Skeletal muscle tissue (tissue), 4 donors: ENCODE results near the gene CDK5R2. TPM values are rescaled to one million over a fixed set of nuclear protein-coding genes. Genes with fewer than 3 reads are reported as not detected.

Source experiments
- H3K27ac ChIP-seq: one replicate; pipeline ENCODE4 v1.7.0; 2013; ENCODE audit warnings: mild to moderate bottlenecking, low read depth, low read length, inconsistent platforms
- H3K27me3 ChIP-seq, 3 donors: one replicate each; pipeline ENCODE4 v1.7.0; 2013; ENCODE audit warnings: low read length in 3 of 3; ENCODE audit not compliant: control insufficient read depth in 3 of 3, insufficient read depth in 3 of 3
- H3K36me3 ChIP-seq, 3 donors: one replicate each; pipeline ENCODE4 v1.7.0; 2013; ENCODE audit warnings: low read length in 3 of 3; ENCODE audit not compliant: control insufficient read depth in 3 of 3, insufficient read depth in 3 of 3
- H3K4me1 ChIP-seq, 3 donors: one replicate each; pipeline ENCODE4 v1.7.0; 2013; ENCODE audit warnings: low read length in 3 of 3, mild to moderate bottlenecking in 3 of 3; ENCODE audit not compliant: control insufficient read depth in 3 of 3, insufficient read depth in 3 of 3
- H3K4me3 ChIP-seq, 3 donors: one replicate each; pipeline ENCODE4 v1.7.0; 2013; ENCODE audit warnings: low read length in 3 of 3
- H3K9ac ChIP-seq, 3 donors: one replicate each; pipeline ENCODE4 v1.7.0; 2013; ENCODE audit warnings: low read length in 3 of 3, mild to moderate bottlenecking in 3 of 3, moderate library complexity in 2 of 3, low read depth in 1 of 3
- H3K9me3 ChIP-seq, 3 donors: one replicate each; pipeline ENCODE4 v1.7.0; 2013; ENCODE audit warnings: low read length in 3 of 3; ENCODE audit not compliant: control insufficient read depth in 3 of 3
- total RNA-seq: library from RNA; depleted of rRNA; stranded (reverse); fragments of >200 nt; gene quantifications from one replicate; pipeline ENCODE4 v1.2.3, GENCODE V29; 2014
- donor health status: Osteomylitis.

Gene CDK5R2
- total RNA-seq, 1 donor from 2014 or later, result not detected

DNA sequence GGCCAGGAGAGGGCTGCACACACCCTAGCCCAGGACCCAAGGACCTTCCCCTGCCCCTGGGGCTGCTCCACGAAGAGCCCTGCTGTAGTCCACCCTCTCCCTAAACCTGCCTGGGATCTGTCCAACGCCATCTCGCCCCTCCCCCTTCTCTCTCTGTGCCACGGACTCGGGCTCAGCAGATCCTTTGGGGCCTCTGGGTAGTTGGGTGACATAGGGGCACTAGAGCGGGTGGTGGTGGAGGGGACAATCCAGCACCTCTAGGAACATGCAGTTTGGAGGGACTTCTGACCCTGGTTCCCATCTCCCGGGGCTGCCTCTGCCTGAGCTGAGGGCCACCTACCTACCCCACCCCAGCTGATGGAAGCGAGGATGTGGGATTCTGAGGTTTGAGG is 41.1 kb downstream of the CDK5R2 start:
- peaks cover 14 to 22% (median 19%) of the 10 kb centered on the region in 3 donors for H3K4me1 ChIP-seq
- H3K36me3 ChIP-seq, result no peaks in the 10 kb centered on the region
- no peaks in the 10 kb centered on the region for H3K9me3 ChIP-seq
- H3K27me3 ChIP-seq, result peaks cover 63 to 69% (median 67%) of the 10 kb centered on the region in 3 donors
- no peak overlapping the region for H3K9ac ChIP-seq
- H3K4me3 ChIP-seq, result no peak overlapping the region
- no peak overlapping the region for H3K27ac ChIP-seq

GRCh38 chr2:219001100-219001576 is 41.7 kb downstream of the CDK5R2 start:
- no peak overlapping the region for H3K4me3 ChIP-seq
- peaks cover 64 to 70% (median 68%) of the 10 kb centered on the region in 3 donors for H3K27me3 ChIP-seq

GRCh38 chr2:219001577-219002394 is 42.3 kb downstream of the CDK5R2 start:
- Histone ChIP-seq H3K27ac (no peak overlapping the region), H3K9me3 (no peaks in the 10 kb centered on the region), H3K9ac (no peak overlapping the region), H3K4me1 (peaks cover 6 to 12% (median 11%) of the 10 kb centered on the region in 3 donors), H3K36me3 (no peaks in the 10 kb centered on the region), H3K27me3 (peaks cover 64 to 71% (median 65%) of the 10 kb centered on the region in 3 donors), H3K4me3 (no peak overlapping the region)

More at GRCh38 chr2:219001100-219001576, 41.7 kb downstream of the CDK5R2 start:
- Histone ChIP-seq H3K36me3 (no peaks in the 10 kb centered on the region), H3K4me1 (peaks cover 9 to 16% (median 14%) of the 10 kb centered on the region in 3 donors), H3K9me3 (no peaks in the 10 kb centered on the region), H3K27ac (no peak overlapping the region), H3K9ac (no peak overlapping the region)

DNA sequence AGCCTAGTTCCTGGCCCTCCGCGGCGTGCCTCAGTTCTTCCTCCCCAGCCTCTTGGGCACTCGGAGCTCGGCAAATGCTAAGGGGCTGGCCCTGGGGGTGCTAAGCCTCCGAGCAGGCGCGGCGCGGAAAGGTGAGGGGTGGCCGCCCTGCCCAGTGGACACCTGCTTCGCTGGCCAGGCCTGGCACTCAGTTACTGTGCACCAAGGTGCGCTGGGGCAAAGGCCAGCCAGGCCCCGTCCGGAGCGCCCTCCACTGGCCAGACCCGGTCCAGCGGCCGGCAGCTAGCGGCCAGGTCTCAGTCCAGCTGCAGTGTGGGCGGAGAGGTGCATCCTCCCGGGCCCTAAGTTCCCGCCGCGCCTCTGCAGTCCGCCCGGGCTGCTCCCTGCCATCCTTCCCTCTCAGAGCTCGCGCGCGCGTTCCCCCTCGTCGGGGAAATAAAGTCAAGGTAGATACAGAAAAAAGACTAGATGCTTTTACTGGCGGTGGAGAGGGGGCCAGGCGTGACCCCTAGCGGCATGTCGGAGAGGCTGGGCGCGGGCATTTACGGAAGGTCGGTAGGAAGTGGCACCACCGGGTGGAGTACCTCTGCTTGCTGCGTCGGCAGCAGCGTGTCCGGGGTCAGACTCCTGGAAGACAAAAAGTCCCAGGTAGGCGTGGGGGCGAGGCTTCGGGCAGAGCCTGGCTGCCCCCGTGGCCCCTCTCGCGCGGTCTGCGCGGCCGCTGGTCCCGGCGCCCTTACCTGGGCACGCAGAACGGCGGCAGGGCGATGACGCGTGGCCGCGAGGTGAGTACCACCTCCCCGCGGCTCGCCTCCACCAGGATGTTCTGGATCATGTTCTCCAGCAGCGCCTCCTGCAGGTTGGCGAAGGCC is 43.2 kb downstream of the CDK5R2 start:
- Histone ChIP-seq H3K27me3 (peaks cover 64 to 76% (median 66%) of the 10 kb centered on the region in 3 donors), H3K4me1 (peaks cover 6 to 12% (median 11%) of the 10 kb centered on the region in 3 donors), H3K9me3 (no peaks in the 10 kb centered on the region), H3K4me3 (no peak overlapping the region), H3K36me3 (no peaks in the 10 kb centered on the region), H3K27ac (no peak overlapping the region), H3K9ac (no peak overlapping the region)

- peaks cover 6 to 12% (median 11%) of the 10 kb centered on the region in 3 donors for H3K4me1 ChIP-seq
- H3K9me3 ChIP-seq, result no peaks in the 10 kb centered on the region
- H3K27me3 ChIP-seq, result peaks cover 64 to 77% (median 64%) of the 10 kb centered on the region in 3 donors
- H3K36me3 ChIP-seq, result no peaks in the 10 kb centered on the region
- no peak overlapping the region for H3K4me3 ChIP-seq
- H3K27ac ChIP-seq, result no peak overlapping the region
- no peak overlapping the region for H3K9ac ChIP-seq
Observed at GRCh38 chr2:219003267-219003634, 43.8 kb downstream of the CDK5R2 start.

DNA sequence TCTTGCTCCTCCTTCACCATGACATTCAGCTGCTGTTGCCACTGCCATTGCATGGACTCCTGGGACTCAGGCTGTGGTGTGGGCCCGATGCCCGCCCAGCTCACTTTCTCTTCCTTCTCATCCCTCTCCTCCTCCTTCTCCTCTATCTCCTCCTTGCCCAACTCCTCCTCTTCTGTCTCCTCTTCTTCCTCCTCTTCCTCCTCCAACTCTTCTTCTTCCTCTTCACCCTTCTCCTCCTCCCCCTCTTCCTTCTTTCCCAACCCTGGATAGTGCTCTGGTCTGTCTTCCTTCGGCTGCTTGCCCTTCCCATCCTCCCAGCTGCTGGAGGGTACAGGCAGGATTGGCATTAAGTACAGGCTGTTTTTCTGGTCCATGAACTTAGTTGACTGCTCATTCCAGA is 44.5 kb downstream of the CDK5R2 start:
- Histone ChIP-seq H3K9me3 (no peaks in the 10 kb centered on the region), H3K27ac (no peak overlapping the region), H3K36me3 (no peaks in the 10 kb centered on the region), H3K4me1 (peaks cover 6 to 12% (median 11%) of the 10 kb centered on the region in 3 donors), H3K27me3 (peaks cover 66 to 83% (median 68%) of the 10 kb centered on the region in 3 donors), H3K9ac (no peak overlapping the region), H3K4me3 (no peak overlapping the region)

GRCh38 chr2:219009294-219009693 is 49.8 kb downstream of the CDK5R2 start:
- Histone ChIP-seq H3K4me3 (no peak overlapping the region), H3K27me3 (peaks cover 28 to 45% (median 28%) of the 10 kb centered on the region in 3 donors), H3K9me3 (no peaks in the 10 kb centered on the region), H3K9ac (no peak overlapping the region), H3K27ac (no peak overlapping the region), H3K4me1 (no peaks in the 10 kb centered on the region), H3K36me3 (no peaks in the 10 kb centered on the region)

DNA sequence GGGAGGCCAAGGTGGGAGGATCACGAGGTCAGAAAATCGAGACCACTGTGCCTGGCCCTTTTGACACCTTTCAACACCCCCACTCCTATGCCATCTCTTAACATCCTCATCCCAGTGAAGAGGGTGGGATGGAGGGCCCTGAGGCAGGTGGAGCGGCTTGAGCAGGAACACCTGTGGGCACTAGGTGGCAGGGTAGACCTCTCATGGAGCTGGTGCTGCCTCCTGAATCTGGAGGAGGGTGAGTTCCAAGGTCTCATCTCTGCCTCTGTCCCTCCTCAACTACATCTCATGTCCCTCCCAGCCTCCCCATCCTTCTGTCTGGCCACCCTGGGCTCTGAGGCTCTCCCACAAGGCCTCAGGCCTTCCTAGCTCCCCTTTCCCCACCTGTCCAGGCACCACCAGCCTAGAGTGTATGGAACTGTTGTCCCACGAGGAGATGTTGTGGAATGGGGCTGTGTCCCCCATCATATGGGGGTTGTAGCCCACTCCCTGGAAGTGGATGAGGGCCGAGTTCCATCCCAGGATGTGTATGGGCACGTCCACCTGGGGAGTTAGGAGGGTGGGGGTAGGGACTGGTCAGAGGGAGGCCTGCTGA is 50.8 kb downstream of the CDK5R2 start:
- H3K36me3 ChIP-seq, result no peaks in the 10 kb centered on the region

GRCh38 chr2:219010873-219011272 is 51.4 kb downstream of the CDK5R2 start:
- no peak overlapping the region for H3K4me3 ChIP-seq
- no peaks in the 10 kb centered on the region for H3K4me1 ChIP-seq
- H3K27ac ChIP-seq, result no peak overlapping the region
- no peak overlapping the region for H3K9ac ChIP-seq
- H3K36me3 ChIP-seq, result no peaks in the 10 kb centered on the region
- H3K27me3 ChIP-seq, result peaks cover 15 to 32% (median 20%) of the 10 kb centered on the region in 3 donors
- no peaks in the 10 kb centered on the region for H3K9me3 ChIP-seq

More for the DNA sequence above, 50.8 kb downstream of the CDK5R2 start:
- Histone ChIP-seq H3K4me1 (no peaks in the 10 kb centered on the region), H3K4me3 (no peak overlapping the region), H3K9ac (no peak overlapping the region), H3K9me3 (no peaks in the 10 kb centered on the region), H3K27ac (no peak overlapping the region), H3K27me3 (peaks cover 21 to 38% (median 26%) of the 10 kb centered on the region in 3 donors)
